Measurements from ENCODE around the gene SELENOF.

SELENOF gene

DNA sequence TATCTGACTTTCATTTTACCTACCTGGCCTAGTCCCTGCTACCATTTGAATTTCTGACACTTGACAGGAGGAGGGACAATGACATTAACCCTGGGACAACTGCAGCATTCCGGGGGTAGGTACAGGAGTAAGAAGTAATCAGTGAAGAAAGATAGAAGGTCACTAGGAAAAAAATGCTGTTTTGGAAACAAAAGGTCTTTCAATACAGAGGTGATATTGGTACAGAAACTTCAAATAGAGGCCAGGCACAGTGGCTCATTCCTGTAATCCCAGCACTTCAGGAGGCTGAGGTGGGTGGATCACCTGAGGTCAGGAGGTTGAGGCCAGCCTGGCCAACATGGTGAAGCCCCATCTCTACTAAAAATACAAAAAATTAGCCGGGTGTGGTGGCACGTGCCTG lies 68.4 kb downstream of the SELENOF start:
- H3K4me1 Mint-ChIP-seq, result no peaks in the 10 kb centered on the region
- DNase-seq, result no peak
- no peaks in the 10 kb centered on the region for H3K36me3 Mint-ChIP-seq (ENCODE audit: low read depth)
- H3K9me3 Mint-ChIP-seq, result no peaks in the 10 kb centered on the region
- H3K4me3 Mint-ChIP-seq, result no peak overlapping the region
- no peak overlapping the region for H3K27ac Mint-ChIP-seq
- TF ChIP-seq, protein P1, sequence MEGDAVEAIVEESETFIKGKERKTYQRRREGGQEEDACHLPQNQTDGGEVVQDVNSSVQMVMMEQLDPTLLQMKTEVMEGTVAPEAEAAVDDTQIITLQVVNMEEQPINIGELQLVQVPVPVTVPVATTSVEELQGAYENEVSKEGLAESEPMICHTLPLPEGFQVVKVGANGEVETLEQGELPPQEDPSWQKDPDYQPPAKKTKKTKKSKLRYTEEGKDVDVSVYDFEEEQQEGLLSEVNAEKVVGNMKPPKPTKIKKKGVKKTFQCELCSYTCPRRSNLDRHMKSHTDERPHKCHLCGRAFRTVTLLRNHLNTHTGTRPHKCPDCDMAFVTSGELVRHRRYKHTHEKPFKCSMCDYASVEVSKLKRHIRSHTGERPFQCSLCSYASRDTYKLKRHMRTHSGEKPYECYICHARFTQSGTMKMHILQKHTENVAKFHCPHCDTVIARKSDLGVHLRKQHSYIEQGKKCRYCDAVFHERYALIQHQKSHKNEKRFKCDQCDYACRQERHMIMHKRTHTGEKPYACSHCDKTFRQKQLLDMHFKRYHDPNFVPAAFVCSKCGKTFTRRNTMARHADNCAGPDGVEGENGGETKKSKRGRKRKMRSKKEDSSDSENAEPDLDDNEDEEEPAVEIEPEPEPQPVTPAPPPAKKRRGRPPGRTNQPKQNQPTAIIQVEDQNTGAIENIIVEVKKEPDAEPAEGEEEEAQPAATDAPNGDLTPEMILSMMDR (IDR thresholded peaks at IDR 0.05), result no peak
- H3K27me3 Mint-ChIP-seq (ENCODE audit: low read depth, poor library complexity), result no peaks in the 10 kb centered on the region

DNA sequence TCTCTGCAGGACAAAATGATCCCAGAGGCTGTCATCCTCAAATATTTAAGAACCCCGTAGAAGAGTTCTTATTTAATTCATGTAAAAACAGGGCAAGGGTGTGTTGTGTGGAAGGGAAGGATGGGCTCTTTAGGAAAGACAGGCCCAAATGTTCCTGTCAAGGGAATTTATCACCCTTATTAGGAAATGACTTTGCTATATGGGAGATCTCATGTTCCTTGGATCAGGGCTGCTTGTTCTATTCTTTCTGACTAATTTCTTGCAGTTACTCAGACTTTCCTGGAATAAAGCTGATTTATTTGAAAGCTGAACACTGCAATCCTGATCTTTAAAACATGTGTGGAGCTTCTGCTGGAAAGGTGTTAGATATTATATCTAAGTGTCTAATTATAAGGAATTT lies 72.8 kb downstream of the SELENOF start:
- Mint-ChIP-seq H3K36me3 (ENCODE audit: low read depth) (no peaks in the 10 kb centered on the region), H3K9me3 (no peaks in the 10 kb centered on the region), H3K27me3 (ENCODE audit: low read depth, poor library complexity) (no peaks in the 10 kb centered on the region), H3K4me1 (no peaks in the 10 kb centered on the region), H3K27ac (peak overlapping the region; percentile 12), H3K4me3 (no peak overlapping the region)
- TF ChIP-seq, protein P1 (IDR thresholded peaks at IDR 0.05), result no peak
- no peak for DNase-seq

DNA sequence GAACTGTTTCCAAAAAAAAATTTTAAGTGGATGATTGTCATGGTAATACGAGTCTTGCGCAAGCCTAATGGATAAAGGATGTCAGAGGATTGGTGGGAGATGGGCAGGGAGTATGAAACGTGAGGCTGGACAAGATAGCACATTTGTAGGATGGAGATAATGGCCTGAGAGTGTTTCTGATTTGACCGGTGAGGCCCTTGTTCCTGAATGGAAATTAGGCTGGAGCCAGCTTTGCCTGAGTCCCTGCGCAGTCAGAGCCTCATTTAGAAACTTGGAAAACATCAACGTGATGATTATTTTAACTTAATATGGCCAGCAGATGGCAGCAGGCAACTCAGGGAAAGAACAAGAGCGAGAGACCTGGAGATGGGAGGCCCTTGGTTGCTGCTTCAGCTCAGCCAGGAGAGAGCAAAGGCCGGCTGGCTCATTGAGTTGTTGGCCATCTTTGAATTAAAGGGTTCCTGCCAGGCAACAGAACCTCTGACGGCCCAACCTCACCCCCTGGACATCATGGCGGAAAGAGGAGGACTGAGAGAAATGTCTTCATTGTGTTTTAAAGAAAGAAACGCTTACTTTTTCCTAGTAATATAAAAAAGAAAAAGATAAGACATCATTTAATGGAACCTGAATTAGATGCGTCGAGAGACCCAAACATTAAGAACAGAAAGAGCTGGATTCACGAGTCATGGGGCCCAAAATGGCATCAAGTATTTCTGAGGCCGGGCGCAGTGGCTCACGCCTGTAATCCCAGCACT lies 80.3 kb downstream of the SELENOF start:
- Mint-ChIP-seq H3K27me3 (ENCODE audit: low read depth, poor library complexity) (peaks cover 6% of the 10 kb centered on the region), H3K9me3 (no peaks in the 10 kb centered on the region), H3K4me3 (no peak overlapping the region), H3K27ac (no peak overlapping the region), H3K36me3 (ENCODE audit: low read depth) (no peaks in the 10 kb centered on the region), H3K4me1 (peaks cover 6% of the 10 kb centered on the region)
- TF ChIP-seq, protein P1 (IDR thresholded peaks at IDR 0.05), result peak; percentile 54
- DNase-seq, result peak; percentile 59

DNA sequence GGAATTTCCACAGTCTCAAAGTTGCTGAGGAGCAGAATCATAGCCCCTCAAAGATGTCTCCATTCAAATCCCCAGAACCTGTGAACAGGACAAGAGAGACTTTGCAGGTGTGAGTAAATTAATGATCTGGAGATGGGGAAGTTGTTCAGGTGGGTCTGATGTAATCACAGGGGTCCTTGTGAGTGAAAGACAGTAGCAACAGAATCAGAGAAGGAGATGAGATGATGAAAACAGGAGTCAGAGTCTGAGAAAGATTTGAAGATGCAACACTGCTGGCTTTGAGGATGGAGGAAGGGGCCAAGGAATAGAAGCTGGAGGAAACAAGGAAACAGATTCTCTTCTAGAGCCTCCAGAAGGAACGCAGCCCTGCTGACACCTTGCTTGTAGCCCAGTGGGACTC lies 81.5 kb downstream of the SELENOF start:
- Mint-ChIP-seq H3K9me3 (no peaks in the 10 kb centered on the region), H3K4me3 (no peak overlapping the region), H3K4me1 (peaks cover 6% of the 10 kb centered on the region), H3K27me3 (ENCODE audit: low read depth, poor library complexity) (peaks cover 6% of the 10 kb centered on the region), H3K36me3 (ENCODE audit: low read depth) (no peaks in the 10 kb centered on the region), H3K27ac (no peak overlapping the region)
- DNase-seq, result no peak
- TF ChIP-seq, protein P1 (IDR thresholded peaks at IDR 0.05), result no peak

DNA sequence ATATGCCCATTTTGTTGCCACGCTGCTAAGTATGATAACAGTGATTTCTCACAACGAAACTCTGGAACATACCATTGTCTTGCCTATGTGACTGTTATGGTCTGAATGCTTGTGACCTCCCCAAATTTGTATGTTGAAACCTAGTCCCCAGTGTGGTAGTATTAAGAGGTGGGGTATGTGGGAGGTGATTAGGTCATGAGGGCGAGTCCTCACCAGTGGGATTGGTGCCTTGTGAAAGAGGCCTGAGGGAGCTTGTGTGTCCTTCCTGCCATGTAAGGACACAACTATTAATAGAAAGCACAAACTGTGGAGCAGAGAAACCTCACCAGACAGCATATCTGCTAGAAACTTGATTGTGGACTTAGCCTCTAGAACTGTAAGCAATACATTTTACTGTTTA lies 84.6 kb downstream of the SELENOF start:
- Mint-ChIP-seq H3K9me3 (no peaks in the 10 kb centered on the region), H3K36me3 (ENCODE audit: low read depth) (no peaks in the 10 kb centered on the region), H3K4me3 (no peak overlapping the region), H3K27ac (peak overlapping the region; percentile 54), H3K27me3 (ENCODE audit: low read depth, poor library complexity) (peaks cover 6% of the 10 kb centered on the region), H3K4me1 (peaks cover 16% of the 10 kb centered on the region)
- TF ChIP-seq, protein P1 (IDR thresholded peaks at IDR 0.05), result no peak
- DNase-seq, result no peak

DNA sequence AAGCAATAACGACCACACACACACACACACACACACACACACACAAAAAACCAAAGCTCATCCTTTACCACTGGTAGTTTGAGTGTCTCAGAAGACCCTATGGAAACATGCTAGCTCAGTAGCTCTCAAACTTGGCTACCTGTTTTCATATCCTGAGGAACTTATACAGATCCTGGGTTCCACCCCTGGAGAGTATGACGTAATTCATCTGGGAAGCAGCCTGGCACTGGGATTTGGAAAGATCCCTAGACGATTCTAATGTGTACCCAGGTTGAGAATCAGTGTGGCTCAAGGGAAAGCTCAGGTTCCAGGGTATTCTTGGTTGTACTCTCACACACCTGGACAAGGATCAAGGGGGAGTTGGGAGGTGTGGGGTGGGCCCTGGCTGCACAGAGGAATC lies 85.9 kb downstream of the SELENOF start:
- Mint-ChIP-seq H3K4me3 (no peak overlapping the region), H3K36me3 (ENCODE audit: low read depth) (no peaks in the 10 kb centered on the region), H3K27ac (no peak overlapping the region), H3K4me1 (peaks cover 23% of the 10 kb centered on the region), H3K9me3 (no peaks in the 10 kb centered on the region), H3K27me3 (ENCODE audit: low read depth, poor library complexity) (peaks cover 3% of the 10 kb centered on the region)
- TF ChIP-seq, protein P1 (IDR thresholded peaks at IDR 0.05), result no peak
- no peak for DNase-seq

Data from nephron progenitor cell (in vitro differentiated cells).